ENCODE results near the gene FAM124B. TPM values are rescaled to one million over a fixed set of nuclear protein-coding genes. Genes with fewer than 3 reads are reported as not detected.

The FAM124B gene, protein sequence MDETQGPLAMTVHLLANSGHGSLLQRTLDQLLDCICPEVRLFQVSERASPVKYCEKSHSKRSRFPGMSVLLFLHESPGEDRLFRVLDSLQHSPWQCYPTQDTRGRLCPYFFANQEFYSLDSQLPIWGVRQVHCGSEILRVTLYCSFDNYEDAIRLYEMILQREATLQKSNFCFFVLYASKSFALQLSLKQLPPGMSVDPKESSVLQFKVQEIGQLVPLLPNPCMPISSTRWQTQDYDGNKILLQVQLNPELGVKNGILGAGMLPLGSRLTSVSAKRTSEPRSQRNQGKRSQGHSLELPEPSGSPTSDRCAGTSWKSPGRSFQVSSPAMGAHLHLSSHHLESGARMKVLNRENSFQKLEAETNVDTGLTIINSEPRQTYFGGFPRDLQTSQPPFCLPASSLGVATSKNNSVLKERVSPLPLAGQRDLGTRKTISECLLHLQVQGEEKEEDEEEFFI
- total RNA-seq (2013) = 5.0 TPM
- polyA plus RNA-seq (1 to 10 TPM; 1.8 to 2.1 (median 2.0) TPM), polyA minus RNA-seq (2.9 and 4.9 TPM in 2 replicates), total RNA-seq (0.34 to 9.1 (median 2.8) reads per million in 11 experiments)

DNA sequence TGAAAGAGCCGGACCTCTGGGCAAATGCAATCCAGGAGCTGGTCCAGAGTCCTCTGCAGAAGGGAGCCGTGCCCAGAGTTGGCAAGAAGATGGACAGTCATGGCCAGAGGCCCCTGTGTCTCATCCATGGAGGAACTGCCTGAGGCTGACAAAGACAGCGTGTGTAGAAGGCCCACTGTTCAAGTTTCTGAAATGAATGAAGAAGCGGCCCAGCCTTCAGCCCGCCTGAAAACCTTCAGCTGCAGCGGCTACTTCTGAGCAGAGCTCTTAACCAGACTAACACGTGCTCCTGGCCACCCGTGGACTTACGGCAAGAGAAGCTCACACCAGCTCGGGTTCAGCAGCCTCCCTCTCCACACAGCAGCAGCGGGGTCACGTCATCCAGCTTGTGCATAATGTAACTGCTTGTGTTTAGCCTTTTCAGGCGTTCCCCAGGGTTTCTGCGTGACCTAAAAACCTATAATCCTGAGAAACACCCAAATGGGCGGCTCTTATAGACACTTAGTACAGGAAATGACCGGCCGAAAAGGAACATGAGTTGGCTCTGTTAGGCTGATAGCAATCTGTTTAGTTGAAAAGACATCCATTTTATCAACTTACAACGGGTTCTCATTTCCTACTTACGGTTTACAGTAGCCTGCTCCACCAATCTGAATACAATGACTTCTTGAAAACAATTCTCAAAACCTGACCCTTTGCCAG is at the start of gene FAM124B:
Gene FAM124B (minus strand): TSS at position 467 of the 702 bp plus-strand sequence. CDS start 339 bp downstream, at position 128.
- H4K20me1 ChIP-seq (ENCODE audit: insufficient read depth, low read length) = no peaks in the 10 kb centered on the region
- peaks cover 0 to 6% (median 5%) of the 10 kb centered on the region in 7 donors for H3K9me3 Mint-ChIP-seq
- 0% methylated on average over 12 of the region's 19 CpGs for WGBS (ENCODE audit: insufficient coverage)
- H3K79me2 ChIP-seq (ENCODE audit: insufficient read depth, low read length) = peaks cover 29% of the 10 kb centered on the region
- H3K27me3 Mint-ChIP-seq (ENCODE audit: low read depth in 3 of 3) = no peaks in the 10 kb centered on the region
- DNase-seq = peak; percentile 83 to 86 (median 84)
- peak within 1 kb of the TSS; percentile 81 to 91 for H3K27ac ChIP-seq (ENCODE audit: low read depth in 1 of 2, low read length in 2 of 2)
- peak within 1 kb of the TSS; percentile 39 to 83 (median 53) for H3K4me3 ChIP-seq (replicated peaks in 1 of 3; ENCODE audit: low read depth in 2 of 3, low read length in 3 of 3)
- TF ChIP-seq, protein P1, sequence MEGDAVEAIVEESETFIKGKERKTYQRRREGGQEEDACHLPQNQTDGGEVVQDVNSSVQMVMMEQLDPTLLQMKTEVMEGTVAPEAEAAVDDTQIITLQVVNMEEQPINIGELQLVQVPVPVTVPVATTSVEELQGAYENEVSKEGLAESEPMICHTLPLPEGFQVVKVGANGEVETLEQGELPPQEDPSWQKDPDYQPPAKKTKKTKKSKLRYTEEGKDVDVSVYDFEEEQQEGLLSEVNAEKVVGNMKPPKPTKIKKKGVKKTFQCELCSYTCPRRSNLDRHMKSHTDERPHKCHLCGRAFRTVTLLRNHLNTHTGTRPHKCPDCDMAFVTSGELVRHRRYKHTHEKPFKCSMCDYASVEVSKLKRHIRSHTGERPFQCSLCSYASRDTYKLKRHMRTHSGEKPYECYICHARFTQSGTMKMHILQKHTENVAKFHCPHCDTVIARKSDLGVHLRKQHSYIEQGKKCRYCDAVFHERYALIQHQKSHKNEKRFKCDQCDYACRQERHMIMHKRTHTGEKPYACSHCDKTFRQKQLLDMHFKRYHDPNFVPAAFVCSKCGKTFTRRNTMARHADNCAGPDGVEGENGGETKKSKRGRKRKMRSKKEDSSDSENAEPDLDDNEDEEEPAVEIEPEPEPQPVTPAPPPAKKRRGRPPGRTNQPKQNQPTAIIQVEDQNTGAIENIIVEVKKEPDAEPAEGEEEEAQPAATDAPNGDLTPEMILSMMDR (IDR thresholded peaks at IDR 0.05) = no peak
- peak within 1 kb of the TSS; percentile 72 for H3K9ac ChIP-seq (ENCODE audit: insufficient read depth, low read length, poor library complexity, severe bottlenecking)
- H3K36me3 Mint-ChIP-seq = peaks cover 12 to 19% of the 10 kb centered on the region in 2 donors
- H3K36me3 ChIP-seq (replicated peaks in 1 of 2; ENCODE audit: control insufficient read depth in 1 of 2, insufficient read depth in 2 of 2, low read length in 2 of 2) = no peaks in the 10 kb centered on the region
- no peaks in the 10 kb centered on the region for H3K27me3 ChIP-seq (ENCODE audit: control insufficient read depth in 2 of 2, insufficient read depth in 2 of 2, low read length in 2 of 2)
- peak within 1 kb of the TSS; percentile 94 for H3K4me2 ChIP-seq (replicated peaks; ENCODE audit: extremely low read depth, low read length, poor library complexity, severe bottlenecking)
- H3K27ac Mint-ChIP-seq = peak within 1 kb of the TSS; percentile 90 to 99 (median 97)
- peaks cover 52 to 65% of the 10 kb centered on the region in 2 donors for H3K4me1 ChIP-seq (ENCODE audit: control insufficient read depth in 1 of 2, insufficient read depth in 2 of 2, low read length in 2 of 2)
- intact Hi-C loops (cut with micrococcal nuclease) = no loop called here
- H3K9me3 ChIP-seq (replicated peaks in 1 of 2; ENCODE audit: control insufficient read depth in 1 of 2, insufficient read depth in 1 of 2, low read length in 2 of 2) = no peaks in the 10 kb centered on the region
- peak within 1 kb of the TSS; percentile 92 for H2AFZ ChIP-seq (ENCODE audit: insufficient read depth, low read depth, low read length, poor library complexity, severe bottlenecking)
- peaks cover 52% of the 10 kb centered on the region for H3K4me1 Mint-ChIP-seq
- H3K4me3 Mint-ChIP-seq = peak within 1 kb of the TSS; percentile 88 to 93
